Measurements from ENCODE around the gene PARD6B.
"Not testable (repeated sequence)": the region's sequence is repeated elsewhere in the genome, so short reads cannot be mapped to it uniquely, and the experiment has no call there.

The PARD6B gene

DNA sequence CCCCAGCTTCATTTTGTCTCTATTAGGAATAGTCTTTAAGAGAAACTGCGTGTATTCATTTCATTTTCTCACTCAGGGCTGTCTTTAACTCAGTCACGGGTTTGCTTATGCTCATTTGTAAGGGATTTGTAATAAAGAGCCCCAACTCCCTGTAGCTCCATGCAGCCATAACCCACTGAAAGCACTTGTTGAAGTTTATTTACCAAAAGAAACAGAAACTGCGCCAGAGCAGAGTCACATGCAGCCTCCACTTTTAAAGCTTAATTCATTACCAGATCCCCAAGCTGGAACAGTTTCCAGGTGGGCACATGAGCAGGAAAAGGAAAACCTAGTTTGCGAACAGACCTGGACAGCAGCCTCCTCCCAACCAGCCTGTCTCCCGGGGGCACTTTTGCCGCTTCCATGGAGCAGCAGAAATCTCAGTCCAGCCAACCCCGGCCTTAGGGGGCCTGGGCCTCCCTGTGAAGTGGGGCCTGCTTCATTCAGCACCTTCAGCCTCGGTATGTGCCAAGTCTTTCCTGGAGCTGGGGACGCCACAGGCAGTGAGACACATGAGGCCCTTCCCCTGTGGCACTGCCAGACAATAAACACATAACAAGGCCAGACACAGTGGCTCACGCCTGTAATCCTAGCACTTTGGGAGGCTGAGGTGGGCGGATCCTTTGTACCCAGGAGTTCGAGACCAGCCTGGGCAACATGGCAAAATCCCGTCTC, 68.0 kb downstream of the PARD6B start:
- no peak for ATAC-seq

DNA sequence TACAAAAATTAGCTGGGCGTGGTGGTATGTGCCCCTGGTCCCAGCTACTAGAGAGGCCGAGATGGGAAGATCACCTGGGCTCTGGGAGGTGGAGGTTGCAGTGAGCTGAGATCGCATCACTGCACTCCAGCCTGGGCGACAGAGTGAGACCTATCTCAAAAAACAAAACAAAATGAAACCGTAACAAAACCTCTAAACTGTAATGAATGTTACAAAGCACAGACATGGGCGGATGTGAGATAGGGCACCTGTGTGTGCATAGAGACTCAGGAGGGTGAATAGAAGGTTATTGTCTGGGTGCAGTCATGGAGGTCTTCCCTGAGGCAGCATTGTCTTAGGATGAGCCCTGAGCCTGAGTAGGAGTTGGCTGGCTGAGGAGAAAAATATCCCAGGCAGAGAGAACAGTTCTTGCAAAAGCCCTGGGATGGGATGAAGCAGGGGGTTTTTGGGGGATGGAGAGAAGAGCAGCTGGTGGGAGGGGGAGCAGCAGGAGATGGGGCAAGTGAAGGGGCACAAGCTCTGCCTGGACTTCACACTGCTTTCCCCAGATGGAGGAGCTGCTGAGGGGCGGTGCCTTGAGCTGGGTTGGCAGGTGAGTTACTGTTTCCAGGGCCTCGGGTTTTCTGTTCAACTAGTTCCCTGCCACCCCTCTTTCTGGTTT, 68.6 kb downstream of the PARD6B start:
- TF ChIP-seq ZFP3 (CRISPR knock-in tag; IDR thresholded peaks at IDR 0.05) = peak; percentile 94
- no peak for TF ChIP-seq ZFP30 (CRISPR knock-in tag; IDR thresholded peaks at IDR 0.05)
- TF ChIP-seq BACH2 (CRISPR knock-in tag; IDR thresholded peaks at IDR 0.05; ENCODE audit: borderline replicate concordance) = no peak
- TF ChIP-seq ZNF8 (CRISPR knock-in tag; IDR thresholded peaks at IDR 0.05) = no peak
- no peak for TF ChIP-seq SNAI2 (CRISPR knock-in tag; IDR thresholded peaks at IDR 0.05)
- ATAC-seq = no peak

More for the DNA sequence above, 68.0 kb downstream of the PARD6B start:
- TF ChIP-seq ZFP3 (CRISPR knock-in tag; IDR thresholded peaks at IDR 0.05) (no peak), TCF4 (CRISPR knock-in tag; IDR thresholded peaks at IDR 0.05; ENCODE audit: borderline replicate concordance) (no peak), ZNF8 (CRISPR knock-in tag; IDR thresholded peaks at IDR 0.05) (no peak), CSDC2 (CRISPR knock-in tag; IDR thresholded peaks at IDR 0.05) (no peak), BACH2 (CRISPR knock-in tag; IDR thresholded peaks at IDR 0.05; ENCODE audit: borderline replicate concordance) (no peak), ARNTL (CRISPR knock-in tag; IDR thresholded peaks at IDR 0.05; ENCODE audit: borderline replicate concordance, low read depth) (no peak)
- TF ChIP-seq, protein P1, sequence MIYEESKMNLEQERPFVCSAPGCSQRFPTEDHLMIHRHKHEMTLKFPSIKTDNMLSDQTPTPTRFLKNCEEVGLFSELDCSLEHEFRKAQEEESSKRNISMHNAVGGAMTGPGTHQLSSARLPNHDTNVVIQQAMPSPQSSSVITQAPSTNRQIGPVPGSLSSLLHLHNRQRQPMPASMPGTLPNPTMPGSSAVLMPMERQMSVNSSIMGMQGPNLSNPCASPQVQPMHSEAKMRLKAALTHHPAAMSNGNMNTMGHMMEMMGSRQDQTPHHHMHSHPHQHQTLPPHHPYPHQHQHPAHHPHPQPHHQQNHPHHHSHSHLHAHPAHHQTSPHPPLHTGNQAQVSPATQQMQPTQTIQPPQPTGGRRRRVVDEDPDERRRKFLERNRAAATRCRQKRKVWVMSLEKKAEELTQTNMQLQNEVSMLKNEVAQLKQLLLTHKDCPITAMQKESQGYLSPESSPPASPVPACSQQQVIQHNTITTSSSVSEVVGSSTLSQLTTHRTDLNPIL (CRISPR knock-in tag; IDR thresholded peaks at IDR 0.05; ENCODE audit: low read depth) = no peak
- TF ChIP-seq, protein P2, sequence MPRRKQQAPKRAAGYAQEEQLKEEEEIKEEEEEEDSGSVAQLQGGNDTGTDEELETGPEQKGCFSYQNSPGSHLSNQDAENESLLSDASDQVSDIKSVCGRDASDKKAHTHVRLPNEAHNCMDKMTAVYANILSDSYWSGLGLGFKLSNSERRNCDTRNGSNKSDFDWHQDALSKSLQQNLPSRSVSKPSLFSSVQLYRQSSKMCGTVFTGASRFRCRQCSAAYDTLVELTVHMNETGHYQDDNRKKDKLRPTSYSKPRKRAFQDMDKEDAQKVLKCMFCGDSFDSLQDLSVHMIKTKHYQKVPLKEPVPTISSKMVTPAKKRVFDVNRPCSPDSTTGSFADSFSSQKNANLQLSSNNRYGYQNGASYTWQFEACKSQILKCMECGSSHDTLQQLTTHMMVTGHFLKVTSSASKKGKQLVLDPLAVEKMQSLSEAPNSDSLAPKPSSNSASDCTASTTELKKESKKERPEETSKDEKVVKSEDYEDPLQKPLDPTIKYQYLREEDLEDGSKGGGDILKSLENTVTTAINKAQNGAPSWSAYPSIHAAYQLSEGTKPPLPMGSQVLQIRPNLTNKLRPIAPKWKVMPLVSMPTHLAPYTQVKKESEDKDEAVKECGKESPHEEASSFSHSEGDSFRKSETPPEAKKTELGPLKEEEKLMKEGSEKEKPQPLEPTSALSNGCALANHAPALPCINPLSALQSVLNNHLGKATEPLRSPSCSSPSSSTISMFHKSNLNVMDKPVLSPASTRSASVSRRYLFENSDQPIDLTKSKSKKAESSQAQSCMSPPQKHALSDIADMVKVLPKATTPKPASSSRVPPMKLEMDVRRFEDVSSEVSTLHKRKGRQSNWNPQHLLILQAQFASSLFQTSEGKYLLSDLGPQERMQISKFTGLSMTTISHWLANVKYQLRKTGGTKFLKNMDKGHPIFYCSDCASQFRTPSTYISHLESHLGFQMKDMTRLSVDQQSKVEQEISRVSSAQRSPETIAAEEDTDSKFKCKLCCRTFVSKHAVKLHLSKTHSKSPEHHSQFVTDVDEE (CRISPR knock-in tag; IDR thresholded peaks at IDR 0.05) = no peak
- TF ChIP-seq, protein P3, sequence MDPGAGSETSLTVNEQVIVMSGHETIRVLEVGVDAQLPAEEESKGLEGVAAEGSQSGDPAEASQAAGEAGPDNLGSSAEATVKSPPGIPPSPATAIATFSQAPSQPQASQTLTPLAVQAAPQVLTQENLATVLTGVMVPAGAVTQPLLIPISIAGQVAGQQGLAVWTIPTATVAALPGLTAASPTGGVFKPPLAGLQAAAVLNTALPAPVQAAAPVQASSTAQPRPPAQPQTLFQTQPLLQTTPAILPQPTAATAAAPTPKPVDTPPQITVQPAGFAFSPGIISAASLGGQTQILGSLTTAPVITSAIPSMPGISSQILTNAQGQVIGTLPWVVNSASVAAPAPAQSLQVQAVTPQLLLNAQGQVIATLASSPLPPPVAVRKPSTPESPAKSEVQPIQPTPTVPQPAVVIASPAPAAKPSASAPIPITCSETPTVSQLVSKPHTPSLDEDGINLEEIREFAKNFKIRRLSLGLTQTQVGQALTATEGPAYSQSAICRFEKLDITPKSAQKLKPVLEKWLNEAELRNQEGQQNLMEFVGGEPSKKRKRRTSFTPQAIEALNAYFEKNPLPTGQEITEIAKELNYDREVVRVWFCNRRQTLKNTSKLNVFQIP (CRISPR knock-in tag; IDR thresholded peaks at IDR 0.05; ENCODE audit: borderline replicate concordance, low read depth) = no peak

DNA sequence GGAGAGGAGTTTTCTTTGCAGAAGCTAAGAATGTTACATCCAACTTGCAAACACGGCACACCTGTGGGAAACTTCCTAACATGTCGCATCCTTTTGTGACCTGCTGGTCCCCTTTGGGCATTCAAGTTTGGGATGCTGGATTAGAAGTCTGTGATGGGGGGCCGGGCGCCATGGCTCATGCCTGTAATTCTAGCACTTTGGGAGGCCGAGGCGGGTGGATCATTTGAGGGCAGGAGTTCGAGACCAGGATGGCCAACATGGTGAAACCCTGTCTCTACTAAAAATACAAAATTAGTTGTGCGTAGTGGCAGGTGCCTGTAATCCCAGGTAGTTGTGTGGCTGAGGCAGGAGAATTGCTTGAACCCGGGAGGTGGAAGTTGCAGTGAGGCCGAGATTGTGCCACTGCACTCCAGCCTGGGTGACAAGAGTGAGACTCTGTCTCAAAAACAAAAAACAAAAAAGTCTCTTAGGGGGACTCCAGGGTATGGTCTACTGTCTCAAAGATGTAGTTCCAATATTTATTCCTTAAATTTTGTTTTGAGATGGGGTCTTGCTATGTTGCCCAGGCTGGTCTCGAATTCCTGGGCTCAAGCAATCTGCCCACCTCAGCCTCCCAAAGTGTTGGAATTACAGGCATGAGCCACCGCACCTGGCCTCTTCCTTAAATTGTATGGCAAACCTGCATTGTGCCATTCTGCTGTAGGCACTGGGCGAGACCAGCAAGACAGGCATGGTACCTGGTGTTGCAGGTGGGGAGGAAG, 69.8 kb downstream of the PARD6B start:
- ATAC-seq = not testable (repeated sequence)

DNA sequence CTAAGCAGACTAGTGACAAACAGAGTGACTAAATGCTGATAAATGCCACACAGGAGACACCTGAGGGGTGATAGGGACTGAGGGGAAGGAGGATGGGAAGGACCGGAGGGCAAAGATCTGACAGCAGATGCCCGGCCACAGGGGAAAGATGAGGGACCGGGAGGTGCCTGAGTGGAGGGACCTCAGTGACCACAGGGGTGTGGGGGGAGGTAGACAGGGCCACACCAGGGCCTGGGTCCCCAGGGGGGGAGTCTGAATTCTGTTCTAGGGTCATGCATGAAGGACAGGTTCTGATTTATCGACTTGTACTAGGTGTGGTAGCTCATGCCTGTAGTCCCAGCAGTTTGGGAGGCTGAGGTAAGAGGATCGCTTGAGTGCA, 70.4 kb downstream of the PARD6B start:
- no peak for ATAC-seq
- TF ChIP-seq, protein P4, sequence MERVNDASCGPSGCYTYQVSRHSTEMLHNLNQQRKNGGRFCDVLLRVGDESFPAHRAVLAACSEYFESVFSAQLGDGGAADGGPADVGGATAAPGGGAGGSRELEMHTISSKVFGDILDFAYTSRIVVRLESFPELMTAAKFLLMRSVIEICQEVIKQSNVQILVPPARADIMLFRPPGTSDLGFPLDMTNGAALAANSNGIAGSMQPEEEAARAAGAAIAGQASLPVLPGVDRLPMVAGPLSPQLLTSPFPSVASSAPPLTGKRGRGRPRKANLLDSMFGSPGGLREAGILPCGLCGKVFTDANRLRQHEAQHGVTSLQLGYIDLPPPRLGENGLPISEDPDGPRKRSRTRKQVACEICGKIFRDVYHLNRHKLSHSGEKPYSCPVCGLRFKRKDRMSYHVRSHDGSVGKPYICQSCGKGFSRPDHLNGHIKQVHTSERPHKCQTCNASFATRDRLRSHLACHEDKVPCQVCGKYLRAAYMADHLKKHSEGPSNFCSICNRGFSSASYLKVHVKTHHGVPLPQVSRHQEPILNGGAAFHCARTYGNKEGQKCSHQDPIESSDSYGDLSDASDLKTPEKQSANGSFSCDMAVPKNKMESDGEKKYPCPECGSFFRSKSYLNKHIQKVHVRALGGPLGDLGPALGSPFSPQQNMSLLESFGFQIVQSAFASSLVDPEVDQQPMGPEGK (CRISPR knock-in tag; IDR thresholded peaks at IDR 0.05; ENCODE audit: borderline replicate concordance) = no peak
- TF ChIP-seq, protein P3 (CRISPR knock-in tag; IDR thresholded peaks at IDR 0.05; ENCODE audit: borderline replicate concordance, low read depth) = no peak
- TF ChIP-seq RARB (CRISPR knock-in tag; IDR thresholded peaks at IDR 0.05) = no peak
- no peak for TF ChIP-seq SNAI2 (CRISPR knock-in tag; IDR thresholded peaks at IDR 0.05)
- TF ChIP-seq OSR1 (CRISPR knock-in tag; IDR thresholded peaks at IDR 0.05) = no peak
- TF ChIP-seq ZNF70 (CRISPR knock-in tag; IDR thresholded peaks at IDR 0.05) = no peak
- TF ChIP-seq ZNF8 (CRISPR knock-in tag; IDR thresholded peaks at IDR 0.05) = no peak
- TF ChIP-seq GLIS3 (CRISPR knock-in tag; IDR thresholded peaks at IDR 0.05) = no peak
- no peak for TF ChIP-seq ESRRG (CRISPR knock-in tag; IDR thresholded peaks at IDR 0.05)
